ENCODE data around the gene ARHGEF11.
A peak's percentile ranks its signal among the peaks of the same experiment; 100 is the strongest.

ARHGEF11 gene, protein sequence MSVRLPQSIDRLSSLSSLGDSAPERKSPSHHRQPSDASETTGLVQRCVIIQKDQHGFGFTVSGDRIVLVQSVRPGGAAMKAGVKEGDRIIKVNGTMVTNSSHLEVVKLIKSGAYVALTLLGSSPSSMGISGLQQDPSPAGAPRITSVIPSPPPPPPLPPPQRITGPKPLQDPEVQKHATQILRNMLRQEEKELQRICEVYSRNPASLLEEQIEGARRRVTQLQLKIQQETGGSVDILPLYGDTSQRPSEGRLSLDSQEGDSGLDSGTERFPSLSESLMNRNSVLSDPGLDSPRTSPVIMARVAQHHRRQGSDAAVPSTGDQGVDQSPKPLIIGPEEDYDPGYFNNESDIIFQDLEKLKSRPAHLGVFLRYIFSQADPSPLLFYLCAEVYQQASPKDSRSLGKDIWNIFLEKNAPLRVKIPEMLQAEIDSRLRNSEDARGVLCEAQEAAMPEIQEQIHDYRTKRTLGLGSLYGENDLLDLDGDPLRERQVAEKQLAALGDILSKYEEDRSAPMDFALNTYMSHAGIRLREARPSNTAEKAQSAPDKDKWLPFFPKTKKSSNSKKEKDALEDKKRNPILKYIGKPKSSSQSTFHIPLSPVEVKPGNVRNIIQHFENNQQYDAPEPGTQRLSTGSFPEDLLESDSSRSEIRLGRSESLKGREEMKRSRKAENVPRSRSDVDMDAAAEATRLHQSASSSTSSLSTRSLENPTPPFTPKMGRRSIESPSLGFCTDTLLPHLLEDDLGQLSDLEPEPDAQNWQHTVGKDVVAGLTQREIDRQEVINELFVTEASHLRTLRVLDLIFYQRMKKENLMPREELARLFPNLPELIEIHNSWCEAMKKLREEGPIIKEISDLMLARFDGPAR (N-terminal part only)

DNA sequence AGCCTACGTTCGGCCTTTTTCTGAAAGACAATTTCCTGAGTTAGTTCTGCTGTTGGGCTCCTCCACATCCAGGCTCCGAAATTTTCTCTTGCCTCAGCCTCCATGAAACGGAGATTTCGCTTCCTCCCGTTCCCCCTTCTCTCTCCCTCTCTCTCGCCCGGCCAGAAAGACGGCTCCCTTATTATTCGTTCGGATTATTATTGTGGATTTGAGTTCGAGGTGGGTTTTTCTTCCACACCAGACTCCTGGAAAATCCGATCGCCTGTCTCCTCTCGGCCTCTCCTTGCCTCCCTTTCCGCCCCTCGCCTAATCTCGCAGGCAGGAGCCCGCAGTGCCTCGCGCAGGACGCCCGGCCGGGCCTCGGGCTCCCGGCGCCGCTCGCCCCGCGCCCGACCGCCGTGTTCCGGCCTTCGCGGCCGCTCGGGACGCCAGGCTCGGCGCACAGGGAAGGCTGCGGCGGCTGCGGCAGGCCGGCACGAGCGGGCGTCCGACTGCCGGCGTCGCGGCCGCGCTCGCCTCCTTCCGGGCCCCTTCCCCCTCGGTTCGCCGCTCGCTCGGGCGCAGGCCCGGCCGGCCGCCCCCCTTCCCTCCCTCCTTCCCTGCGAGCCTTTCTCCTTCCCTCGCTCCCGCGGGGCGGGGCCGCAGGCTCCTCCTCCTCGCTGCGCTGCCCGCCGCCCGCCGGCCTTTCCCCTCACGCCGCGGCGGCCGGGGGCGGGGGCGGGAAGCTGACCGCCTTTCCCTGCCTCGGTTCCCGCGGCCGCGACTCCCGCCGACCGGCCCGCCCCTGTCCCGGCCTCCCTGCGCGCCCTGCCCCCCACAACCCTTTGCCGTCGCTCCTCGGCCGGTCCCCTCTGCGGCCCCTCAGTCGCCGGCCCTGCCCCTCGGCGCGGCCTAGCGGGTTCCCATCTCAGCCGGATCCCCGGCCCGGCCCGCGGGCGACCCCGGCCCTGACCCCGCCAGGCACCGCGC lies at the start of gene ARHGEF11:
Gene ARHGEF11 (minus strand): TSS at position 493 of the 969 bp plus-strand sequence. CDS start 1,412 bp downstream, outside the sequence.
- Histone ChIP-seq H3K27ac (peak within 1 kb of the TSS; percentile 52; the same call in 1 of the 2 replicates), H3K4me3 (IDR thresholded peaks at IDR 0.05; ENCODE audit: insufficient read depth, low read depth, low read length) (peak within 1 kb of the TSS; percentile 88)

DNA sequence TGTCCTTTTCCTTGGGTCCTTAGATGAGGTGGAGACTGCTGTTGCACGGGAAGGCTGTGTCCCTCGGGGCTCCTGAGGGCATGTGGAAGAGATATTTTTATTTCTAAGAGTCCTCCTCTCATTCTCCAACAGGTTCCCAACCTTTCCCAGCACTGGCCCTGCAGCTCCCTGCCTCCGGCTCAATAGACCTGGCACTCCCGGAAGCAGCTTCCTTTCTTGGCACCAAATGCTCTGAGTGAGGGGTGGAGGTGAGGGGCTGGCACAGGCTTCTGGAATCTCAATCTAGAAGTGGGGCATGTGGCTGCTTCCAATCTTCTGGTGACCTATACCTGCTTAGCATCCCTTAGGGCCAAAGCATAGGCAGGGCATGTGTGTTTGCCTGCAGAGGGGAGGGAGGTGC lies 49.5 kb upstream of the ARHGEF11 start:
- Histone ChIP-seq H3K4me3 (IDR thresholded peaks at IDR 0.05; ENCODE audit: insufficient read depth, low read depth, low read length) (no peak overlapping the region), H3K27me3 (ENCODE audit: insufficient read depth, low read depth) (no peaks in the 10 kb centered on the region), H3K9ac (no peak overlapping the region), H2AFZ (ENCODE audit: low read depth) (no peak overlapping the region), H3K36me3 (ENCODE audit: insufficient read depth) (no peaks in the 10 kb centered on the region), H4K20me1 (ENCODE audit: insufficient read depth) (no peaks in the 10 kb centered on the region), H3K79me2 (ENCODE audit: insufficient read depth, low read depth) (no peaks in the 10 kb centered on the region), H3K27ac (no peak overlapping the region), H3K4me2 (no peak overlapping the region), H3K4me1 (ENCODE audit: low read depth, poor library complexity, severe bottlenecking) (peaks cover 5% of the 10 kb centered on the region)
- TF ChIP-seq, protein P1, sequence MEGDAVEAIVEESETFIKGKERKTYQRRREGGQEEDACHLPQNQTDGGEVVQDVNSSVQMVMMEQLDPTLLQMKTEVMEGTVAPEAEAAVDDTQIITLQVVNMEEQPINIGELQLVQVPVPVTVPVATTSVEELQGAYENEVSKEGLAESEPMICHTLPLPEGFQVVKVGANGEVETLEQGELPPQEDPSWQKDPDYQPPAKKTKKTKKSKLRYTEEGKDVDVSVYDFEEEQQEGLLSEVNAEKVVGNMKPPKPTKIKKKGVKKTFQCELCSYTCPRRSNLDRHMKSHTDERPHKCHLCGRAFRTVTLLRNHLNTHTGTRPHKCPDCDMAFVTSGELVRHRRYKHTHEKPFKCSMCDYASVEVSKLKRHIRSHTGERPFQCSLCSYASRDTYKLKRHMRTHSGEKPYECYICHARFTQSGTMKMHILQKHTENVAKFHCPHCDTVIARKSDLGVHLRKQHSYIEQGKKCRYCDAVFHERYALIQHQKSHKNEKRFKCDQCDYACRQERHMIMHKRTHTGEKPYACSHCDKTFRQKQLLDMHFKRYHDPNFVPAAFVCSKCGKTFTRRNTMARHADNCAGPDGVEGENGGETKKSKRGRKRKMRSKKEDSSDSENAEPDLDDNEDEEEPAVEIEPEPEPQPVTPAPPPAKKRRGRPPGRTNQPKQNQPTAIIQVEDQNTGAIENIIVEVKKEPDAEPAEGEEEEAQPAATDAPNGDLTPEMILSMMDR (conservative IDR thresholded peaks at IDR 0.05; ENCODE audit: low read depth, low read length), result no peak

More for the DNA sequence above, at the start of gene ARHGEF11:
- Histone ChIP-seq H3K36me3 (ENCODE audit: insufficient read depth) (no peaks in the 10 kb centered on the region), H3K4me2 (peak within 1 kb of the TSS; percentile 87), H3K9ac (peak within 1 kb of the TSS; percentile 80), H3K4me1 (ENCODE audit: low read depth, poor library complexity, severe bottlenecking) (peaks cover 44% of the 10 kb centered on the region), H3K27me3 (ENCODE audit: insufficient read depth, low read depth) (no peaks in the 10 kb centered on the region), H3K79me2 (ENCODE audit: insufficient read depth, low read depth) (peaks cover 7% of the 10 kb centered on the region; the same call in 1 of the 2 replicates), H4K20me1 (ENCODE audit: insufficient read depth) (no peaks in the 10 kb centered on the region), H2AFZ (ENCODE audit: low read depth) (peak within 1 kb of the TSS; percentile 96)
- TF ChIP-seq, protein P1 (conservative IDR thresholded peaks at IDR 0.05; ENCODE audit: low read depth, low read length), result no peak

DNA sequence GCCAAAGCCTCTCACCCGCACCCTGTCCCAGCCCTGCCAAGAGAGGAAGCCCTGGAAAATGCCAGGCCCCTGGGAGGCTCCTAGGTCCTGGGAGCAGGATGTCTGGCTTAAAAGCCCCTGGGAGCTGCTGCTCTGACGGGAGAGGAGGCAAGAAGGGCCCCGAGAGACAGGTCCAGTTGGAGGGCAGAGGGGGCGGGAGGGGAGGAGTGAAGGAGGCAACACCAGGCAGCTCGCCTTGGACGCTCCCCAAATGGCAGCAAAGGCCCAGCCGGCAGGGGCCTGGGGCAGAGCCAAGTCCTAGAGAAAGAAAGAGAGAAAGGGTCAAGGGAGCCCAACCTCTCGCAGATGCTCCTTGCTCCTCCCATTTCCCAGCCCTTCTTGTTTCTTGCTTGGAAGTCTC lies 47.3 kb upstream of the ARHGEF11 start:
- Histone ChIP-seq H4K20me1 (ENCODE audit: insufficient read depth) (no peaks in the 10 kb centered on the region), H3K4me2 (no peak overlapping the region)

More for the DNA sequence above, 47.3 kb upstream of the ARHGEF11 start:
- H3K4me1 ChIP-seq (ENCODE audit: low read depth, poor library complexity, severe bottlenecking), result peaks cover 5% of the 10 kb centered on the region
- H2AFZ ChIP-seq (ENCODE audit: low read depth), result no peak overlapping the region
- H3K9ac ChIP-seq, result no peak overlapping the region
- TF ChIP-seq, protein P1 (conservative IDR thresholded peaks at IDR 0.05; ENCODE audit: low read depth, low read length), result no peak
- H3K4me3 ChIP-seq (IDR thresholded peaks at IDR 0.05; ENCODE audit: insufficient read depth, low read depth, low read length), result no peak overlapping the region
- H3K27ac ChIP-seq, result no peak overlapping the region
- H3K36me3 ChIP-seq (ENCODE audit: insufficient read depth), result no peaks in the 10 kb centered on the region
- no peaks in the 10 kb centered on the region for H3K27me3 ChIP-seq (ENCODE audit: insufficient read depth, low read depth)
- H3K79me2 ChIP-seq (ENCODE audit: insufficient read depth, low read depth), result no peaks in the 10 kb centered on the region
